ENCODE data around the gene NSMF. TPM values are rescaled to one million over a fixed set of nuclear protein-coding genes. Genes with fewer than 3 reads are reported as not detected.

The NSMF gene
- total RNA-seq, 5 donors from 2014 or later (not counting 1 experiment from before 2014, with no cell fraction given) = 40.5 to 89.5 (median 51.7) TPM

DNA sequence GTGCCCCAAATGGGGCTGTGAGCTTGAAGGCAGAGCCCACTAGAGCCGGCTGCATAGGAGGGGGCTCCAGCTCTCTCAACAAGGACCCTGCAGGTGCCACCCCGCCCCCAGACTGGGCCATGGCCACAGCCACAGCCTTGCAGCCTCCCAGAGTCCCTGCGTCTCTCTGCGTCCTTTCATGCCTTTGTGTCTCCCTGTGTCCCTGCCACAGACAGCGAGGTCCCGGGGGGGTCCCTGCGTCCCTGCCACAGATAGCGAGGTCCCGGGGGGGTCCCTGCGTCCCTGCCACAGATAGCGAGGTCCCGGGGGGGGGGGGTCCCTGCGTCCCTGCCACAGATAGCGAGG, 29.6 kb downstream of the NSMF start:
- no peak overlapping the region for H3K27ac ChIP-seq (ENCODE audit: low read length)
- DNase-seq (no peak), ATAC-seq (replicated peaks in 1 of 4) (no peak)

DNA sequence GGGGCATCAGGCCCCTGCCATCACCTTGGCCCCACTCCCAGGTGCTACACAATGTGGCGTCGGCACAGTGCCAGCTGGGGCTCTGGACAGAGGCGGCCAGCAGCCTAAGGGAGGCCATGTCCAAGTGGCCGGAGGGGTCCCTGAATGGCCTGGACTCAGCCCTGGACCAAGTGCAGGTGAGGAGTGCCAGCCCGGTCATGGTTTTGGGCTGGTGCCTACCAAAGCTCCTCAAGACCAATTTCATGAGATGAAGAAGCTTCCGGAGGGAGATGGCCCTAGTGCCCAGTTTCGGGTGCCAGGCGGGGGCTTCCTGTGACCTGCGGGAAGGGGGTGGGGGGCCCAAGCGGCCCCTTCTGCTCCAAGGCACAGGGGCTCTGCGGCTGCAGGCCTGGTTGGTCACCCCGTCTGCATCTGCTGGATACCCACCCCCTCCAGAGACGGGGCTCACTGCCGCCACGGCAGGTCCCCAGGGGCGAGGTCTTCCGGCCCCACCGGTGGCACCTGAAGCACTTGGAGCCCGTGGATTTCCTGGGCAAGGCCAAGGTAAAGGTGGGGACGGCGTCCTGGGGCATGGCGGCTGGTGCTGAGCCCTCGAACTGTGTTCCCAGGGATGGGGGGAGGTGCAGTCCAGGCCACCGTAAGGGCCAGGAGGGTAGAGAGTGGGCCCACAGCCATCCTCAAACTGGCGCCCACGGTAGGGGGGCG, 30.1 kb downstream of the NSMF start:
- no peak overlapping the region for H3K27ac ChIP-seq (ENCODE audit: low read length)
- H3K36me3 ChIP-seq (ENCODE audit: control insufficient read depth in 2 of 2, extremely low read depth in 1 of 2, insufficient read depth in 1 of 2, low read length in 1 of 2) = no peaks in the 10 kb centered on the region
- H3K27me3 Mint-ChIP-seq = no peaks in the 10 kb centered on the region
- WGBS (ENCODE audit: insufficient coverage) = 79% methylated on average over 26 of the region's 27 CpGs
- DNase-seq = no peak
- ChIA-PET POLR2A (interaction anchor here in 1 of 2 donors (0.5 kb wide), 1 partner anchor 162 kb away, joined by 6 read pairs; no protein-coding TSS in a partner anchor), CTCF (no interaction called here)
- no peak overlapping the region for H3K4me3 Mint-ChIP-seq
- H3K9me3 Mint-ChIP-seq = no peaks in the 10 kb centered on the region
- H3K4me3 ChIP-seq (ENCODE audit: control insufficient read depth in 1 of 2, extremely low read depth in 1 of 2, low read length in 1 of 2) = no peak overlapping the region
- peaks cover 0 to 4% of the 10 kb centered on the region in 2 experiments for H3K4me1 ChIP-seq (ENCODE audit: control insufficient read depth in 1 of 2, extremely low read depth in 1 of 2, insufficient read depth in 2 of 2, low read length in 2 of 2)
- peaks cover 0 to 2% of the 10 kb centered on the region in 2 experiments for H3K27me3 ChIP-seq (replicated peaks in 1 of 2; ENCODE audit: control insufficient read depth in 2 of 2, extremely low read depth in 1 of 2, insufficient read depth in 2 of 2, low read length in 1 of 2)
- no peak for ATAC-seq (replicated peaks in 1 of 4)
- no peak overlapping the region for H3K27ac Mint-ChIP-seq
- H3K4me1 Mint-ChIP-seq = peaks cover 0 to 7% (median 6%) of the 10 kb centered on the region in 3 donors
- no peaks in the 10 kb centered on the region for H3K36me3 Mint-ChIP-seq
- no peaks in the 10 kb centered on the region for H3K9me3 ChIP-seq

More for the DNA sequence above, 29.6 kb downstream of the NSMF start:
- ChIA-PET CTCF (no interaction called here), POLR2A (no interaction called here)
- WGBS (ENCODE audit: insufficient coverage) = 85% methylated on average over 4 of the region's 14 CpGs
- Histone ChIP-seq H3K4me1 (ENCODE audit: control insufficient read depth in 1 of 2, extremely low read depth in 1 of 2, insufficient read depth in 2 of 2, low read length in 2 of 2) (no peaks in the 10 kb centered on the region), H3K36me3 (ENCODE audit: control insufficient read depth in 2 of 2, extremely low read depth in 1 of 2, insufficient read depth in 1 of 2, low read length in 1 of 2) (no peaks in the 10 kb centered on the region), H3K4me3 (ENCODE audit: control insufficient read depth in 1 of 2, extremely low read depth in 1 of 2, low read length in 1 of 2) (no peak overlapping the region), H3K9me3 (no peaks in the 10 kb centered on the region), H3K27me3 (replicated peaks in 1 of 2; ENCODE audit: control insufficient read depth in 2 of 2, extremely low read depth in 1 of 2, insufficient read depth in 2 of 2, low read length in 1 of 2) (peaks cover 0 to 4% of the 10 kb centered on the region in 2 experiments)
- no peak overlapping the region for H3K4me3 Mint-ChIP-seq
- H3K27me3 Mint-ChIP-seq = no peaks in the 10 kb centered on the region
- peaks cover 0 to 3% (median 2%) of the 10 kb centered on the region in 3 donors for H3K4me1 Mint-ChIP-seq
- H3K9me3 Mint-ChIP-seq = no peaks in the 10 kb centered on the region
- no peaks in the 10 kb centered on the region for H3K36me3 Mint-ChIP-seq
- H3K27ac Mint-ChIP-seq = no peak overlapping the region

GRCh38 chr9:137428311-137428630, 30.9 kb downstream of the NSMF start:
- peaks cover 0 to 8% of the 10 kb centered on the region in 2 experiments for H3K4me1 ChIP-seq (ENCODE audit: control insufficient read depth in 1 of 2, extremely low read depth in 1 of 2, insufficient read depth in 2 of 2, low read length in 2 of 2)
- ChIA-PET POLR2A (no interaction called here), CTCF (no interaction called here)
- H3K9me3 ChIP-seq = no peaks in the 10 kb centered on the region
- peaks cover 0 to 2% of the 10 kb centered on the region in 2 experiments for H3K27me3 ChIP-seq (replicated peaks in 1 of 2; ENCODE audit: control insufficient read depth in 2 of 2, extremely low read depth in 1 of 2, insufficient read depth in 2 of 2, low read length in 1 of 2)
- Mint-ChIP-seq H3K27me3 (no peaks in the 10 kb centered on the region), H3K27ac (no peak overlapping the region), H3K36me3 (no peaks in the 10 kb centered on the region), H3K9me3 (no peaks in the 10 kb centered on the region), H3K4me3 (no peak overlapping the region), H3K4me1 (peaks cover 0 to 7% (median 6%) of the 10 kb centered on the region in 3 donors)
- ATAC-seq (replicated peaks in 1 of 4) = no peak
- no peak overlapping the region for H3K4me3 ChIP-seq (ENCODE audit: control insufficient read depth in 1 of 2, extremely low read depth in 1 of 2, low read length in 1 of 2)
- no peaks in the 10 kb centered on the region for H3K36me3 ChIP-seq (ENCODE audit: control insufficient read depth in 2 of 2, extremely low read depth in 1 of 2, insufficient read depth in 1 of 2, low read length in 1 of 2)
- 82% methylated on average over 4 of the region's 6 CpGs for WGBS (ENCODE audit: insufficient coverage)
- no peak overlapping the region for H3K27ac ChIP-seq (ENCODE audit: low read length)
- no peak for DNase-seq

- DNase-seq = no peak
- H3K4me1 Mint-ChIP-seq = peaks cover 0 to 7% (median 6%) of the 10 kb centered on the region in 3 donors
- no peak overlapping the region for H3K4me3 ChIP-seq (ENCODE audit: control insufficient read depth in 1 of 2, extremely low read depth in 1 of 2, low read length in 1 of 2)
- no peaks in the 10 kb centered on the region for H3K9me3 Mint-ChIP-seq
- no peaks in the 10 kb centered on the region for H3K9me3 ChIP-seq
- POLR2A ChIA-PET = no interaction called here
- peaks cover 0 to 8% of the 10 kb centered on the region in 2 experiments for H3K4me1 ChIP-seq (ENCODE audit: control insufficient read depth in 1 of 2, extremely low read depth in 1 of 2, insufficient read depth in 2 of 2, low read length in 2 of 2)
- no peaks in the 10 kb centered on the region for H3K36me3 Mint-ChIP-seq
- CTCF ChIA-PET = no interaction called here
- H3K27me3 Mint-ChIP-seq = no peaks in the 10 kb centered on the region
- no peak overlapping the region for H3K4me3 Mint-ChIP-seq
- H3K27ac ChIP-seq (ENCODE audit: low read length) = no peak overlapping the region
- WGBS (ENCODE audit: insufficient coverage) = 72% methylated on average over 21 of the region's 27 CpGs
- no peak overlapping the region for H3K27ac Mint-ChIP-seq
- H3K27me3 ChIP-seq (replicated peaks in 1 of 2; ENCODE audit: control insufficient read depth in 2 of 2, extremely low read depth in 1 of 2, insufficient read depth in 2 of 2, low read length in 1 of 2) = peaks cover 0 to 2% of the 10 kb centered on the region in 2 experiments
- H3K36me3 ChIP-seq (ENCODE audit: control insufficient read depth in 2 of 2, extremely low read depth in 1 of 2, insufficient read depth in 1 of 2, low read length in 1 of 2) = no peaks in the 10 kb centered on the region
- no peak for ATAC-seq (replicated peaks in 1 of 4)
Measured at GRCh38 chr9:137427454-137428310, 31.5 kb downstream of the NSMF start.

DNA sequence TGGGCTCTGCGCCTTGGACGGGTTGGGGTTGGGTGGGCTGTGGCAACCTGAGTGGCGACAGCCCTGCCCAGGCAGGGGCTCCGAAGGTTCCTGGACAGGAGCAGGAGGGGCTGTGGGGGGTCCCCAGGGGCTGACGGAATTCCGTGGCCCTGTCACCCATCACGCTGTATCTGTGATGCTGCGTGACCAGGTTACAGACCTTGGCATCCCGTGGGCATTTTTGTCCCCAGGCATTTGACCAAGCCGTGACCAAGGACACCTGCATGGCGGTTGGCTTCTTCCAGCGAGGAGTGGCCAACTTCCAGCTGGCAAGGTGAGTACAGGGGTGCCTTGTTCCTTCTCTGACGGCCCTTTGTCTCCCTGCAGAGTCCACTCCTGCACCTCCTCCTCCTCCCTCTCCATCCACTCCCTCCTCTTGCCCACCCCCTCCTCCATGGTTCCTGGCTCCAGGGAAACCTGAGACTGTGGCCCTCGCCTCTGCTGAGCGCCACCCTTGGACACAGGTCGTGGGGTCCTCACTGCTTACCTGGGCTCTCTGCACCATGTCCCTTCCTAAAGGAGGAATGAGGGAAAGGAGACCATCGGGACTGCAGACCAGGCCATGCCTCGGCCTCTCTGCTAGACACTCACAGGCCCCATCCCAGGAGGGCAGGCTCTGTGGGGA, 33.0 kb downstream of the NSMF start:
- H3K27ac Mint-ChIP-seq = no peak overlapping the region
- peaks cover 0 to 18% (median 14%) of the 10 kb centered on the region in 3 donors for H3K4me1 Mint-ChIP-seq
- H3K27me3 Mint-ChIP-seq = no peaks in the 10 kb centered on the region
- DNase-seq = no peak
- POLR2A ChIA-PET = no interaction called here
- no peak overlapping the region for H3K4me3 Mint-ChIP-seq
- H3K4me3 ChIP-seq (ENCODE audit: control insufficient read depth in 1 of 2, extremely low read depth in 1 of 2, low read length in 1 of 2) = no peak overlapping the region
- CTCF ChIA-PET = no interaction called here
- H3K36me3 ChIP-seq (ENCODE audit: control insufficient read depth in 2 of 2, extremely low read depth in 1 of 2, insufficient read depth in 1 of 2, low read length in 1 of 2) = no peaks in the 10 kb centered on the region
- WGBS (ENCODE audit: insufficient coverage) = 92% methylated on average over 11 of the region's 18 CpGs
- H3K4me1 ChIP-seq (ENCODE audit: control insufficient read depth in 1 of 2, extremely low read depth in 1 of 2, insufficient read depth in 2 of 2, low read length in 2 of 2) = peaks cover 3 to 20% of the 10 kb centered on the region in 2 experiments
- H3K27me3 ChIP-seq (replicated peaks in 1 of 2; ENCODE audit: control insufficient read depth in 2 of 2, extremely low read depth in 1 of 2, insufficient read depth in 2 of 2, low read length in 1 of 2) = peaks cover 0 to 2% of the 10 kb centered on the region in 2 experiments
- H3K9me3 Mint-ChIP-seq = no peaks in the 10 kb centered on the region
- H3K27ac ChIP-seq (ENCODE audit: low read length) = no peak overlapping the region
- H3K9me3 ChIP-seq = no peaks in the 10 kb centered on the region
- no peak for ATAC-seq (replicated peaks in 1 of 4)
- H3K36me3 Mint-ChIP-seq = no peaks in the 10 kb centered on the region
